Liver (tissue), 9 donors: ENCODE results near the gene TRPC4. TPM values are rescaled to one million over a fixed set of nuclear protein-coding genes. Genes with fewer than 3 reads are reported as not detected.

Experiments
- DNase-seq: peaks from one replicate; pipeline ENCODE4 v3.0.0-alpha.2; 2017; ENCODE audit warnings: low spot score
- H3K27ac ChIP-seq, 2 donors: one replicate each; pipeline ENCODE4 v1.7.0; 2013; ENCODE audit warnings: inconsistent platforms in 2 of 2, low read length in 2 of 2, control low read depth in 1 of 2, low read depth in 1 of 2, mild to moderate bottlenecking in 1 of 2
- H3K27me3 ChIP-seq, 4 donors: one replicate each; pipeline versions ENCODE4 v1.6.1 to v1.7.0; 2013; ENCODE audit warnings: low read length in 3 of 4, inconsistent platforms in 1 of 4, mild to moderate bottlenecking in 1 of 4, moderate library complexity in 1 of 4; ENCODE audit not compliant: control insufficient read depth in 4 of 4, insufficient read depth in 4 of 4
- H3K36me3 ChIP-seq, 4 donors: one replicate each; pipeline versions ENCODE4 v1.6.1 to v1.7.0; 2013; ENCODE audit warnings: low read length in 3 of 4, mild to moderate bottlenecking in 3 of 4, low read depth in 1 of 4, moderate library complexity in 1 of 4; ENCODE audit not compliant: control insufficient read depth in 4 of 4, insufficient read depth in 3 of 4
- H3K4me1 ChIP-seq, 4 donors: one replicate each; pipeline versions ENCODE4 v1.6.1 to v1.7.0; 2013; ENCODE audit warnings: low read length in 3 of 4, mild to moderate bottlenecking in 3 of 4, moderate library complexity in 1 of 4; ENCODE audit not compliant: control insufficient read depth in 4 of 4, insufficient read depth in 4 of 4
- H3K4me3 ChIP-seq, 3 donors: one replicate each; pipeline versions ENCODE4 v1.6.1 to v1.7.0; 2013; ENCODE audit warnings: low read length in 3 of 3, control low read depth in 1 of 3, low read depth in 1 of 3, mild to moderate bottlenecking in 1 of 3
- H3K9ac ChIP-seq, 2 donors: one replicate each; pipeline ENCODE4 v1.7.0; 2013; ENCODE audit warnings: low read length in 2 of 2, mild to moderate bottlenecking in 2 of 2, moderate library complexity in 2 of 2, control low read depth in 1 of 2, low read depth in 1 of 2
- H3K9me3 ChIP-seq, 4 donors: one replicate each; pipeline versions ENCODE4 v1.6.1 to v1.7.0; 2013; ENCODE audit warnings: low read length in 3 of 4; ENCODE audit not compliant: control insufficient read depth in 4 of 4
- EGR1 ChIP-seq, 2 donors: IDR thresholded peaks; 2 replicates each; pipeline ENCODE4 v1.6.1; 2016 to 2018; ENCODE audit warnings: antibody characterized with exemption in 2 of 2, low read depth in 2 of 2
- FOXA1 ChIP-seq: IDR thresholded peaks from 2 replicates; pipeline ENCODE4 v1.6.1; 2016; ENCODE audit warnings: antibody characterized with exemption
- FOXA2 ChIP-seq: IDR thresholded peaks from 2 replicates; pipeline ENCODE4 v1.6.1; 2016; ENCODE audit warnings: antibody characterized with exemption
- GABPA ChIP-seq, 2 donors: IDR thresholded peaks in 1 of 2; conservative IDR thresholded peaks in 1 of 2; 2 replicates each; pipeline ENCODE4 v1.6.1; 2016; ENCODE audit warnings: antibody characterized with exemption in 2 of 2, mild to moderate bottlenecking in 1 of 2, moderate library complexity in 1 of 2
- HNF4A ChIP-seq, 2 donors: conservative IDR thresholded peaks; 2 replicates each; pipeline ENCODE4 v1.6.1; 2016; ENCODE audit warnings: antibody characterized with exemption in 2 of 2, mild to moderate bottlenecking in 2 of 2
- HNF4G ChIP-seq: IDR thresholded peaks from 2 replicates; pipeline ENCODE4 v1.6.1; 2016; ENCODE audit warnings: antibody characterized with exemption
- JUND ChIP-seq, 2 donors: IDR thresholded peaks; 2 replicates each; pipeline ENCODE4 v1.6.1; 2016; ENCODE audit warnings: antibody characterized with exemption in 2 of 2
- RAD21 ChIP-seq, 2 donors: IDR thresholded peaks; 2 replicates each; pipeline ENCODE4 v1.6.1; 2016; ENCODE audit warnings: antibody characterized with exemption in 2 of 2, mild to moderate bottlenecking in 2 of 2
- REST ChIP-seq: IDR thresholded peaks from 2 replicates; pipeline ENCODE4 v1.6.1; 2016; ENCODE audit warnings: antibody characterized with exemption, mild to moderate bottlenecking
- RXRA ChIP-seq, 2 donors: IDR thresholded peaks; 2 replicates each; pipeline ENCODE4 v1.6.1; 2017 to 2018; ENCODE audit warnings: antibody characterized with exemption in 2 of 2, mild to moderate bottlenecking in 1 of 2
- SP1 ChIP-seq: IDR thresholded peaks from 2 replicates; pipeline ENCODE4 v1.6.1; 2018; ENCODE audit warnings: antibody characterized with exemption, mild to moderate bottlenecking
- TAF1 ChIP-seq: conservative IDR thresholded peaks from 2 replicates; pipeline ENCODE4 v1.6.1; 2016; ENCODE audit warnings: antibody characterized with exemption, mild to moderate bottlenecking
- YY1 ChIP-seq: IDR thresholded peaks from 2 replicates; pipeline ENCODE4 v1.6.1; 2016; ENCODE audit warnings: antibody characterized with exemption, mild to moderate bottlenecking
- WGBS: extraction: QIAGEN DNeasy Blood & Tissue Kit; methylation state at CpG from one replicate; pipeline ENCODE4 v1.1.7; 2013; 5-methylcytosine and 5-hydroxymethylcytosine counted together
- polyA plus RNA-seq, 2 donors: library from polyadenylated mRNA; stranded (reverse) in 1 of 2; unstranded in 1 of 2; fragments of 200-250 nt in 1 of 2; fragments of >200 nt in 1 of 2; fragmentation: Nextera tagmentation in 1 of 2; extraction: Ambion mirVana in 1 of 2; gene quantifications; one replicate each; pipeline versions ENCODE4 v1.2.1 to v1.2.3, GENCODE V29; 2013 to 2015
- total RNA-seq, 2 donors: library from RNA; depleted of rRNA; stranded (reverse); fragments of >200 nt; gene quantifications; one replicate each; pipeline ENCODE4 v1.2.3, GENCODE V29; 2014
- TF ChIP-seq, protein P1 (sequence below): IDR thresholded peaks from 2 replicates; pipeline ENCODE4 v1.6.1; 2016; ENCODE audit warnings: antibody characterized with exemption
- TF ChIP-seq, protein P2 (sequence below): IDR thresholded peaks from 2 replicates; pipeline ENCODE4 v1.6.1; 2016; ENCODE audit warnings: antibody characterized with exemption
- TF ChIP-seq, protein P3 (sequence below): fragments of 150-350 bp; IDR thresholded peaks from 2 replicates; pipeline ENCODE4 v1.5.1; 2017; ENCODE audit warnings: improper control_type of control experiment, low read depth, low read length; ENCODE audit not compliant: missing input control
- TF ChIP-seq, protein P4 (sequence below): IDR thresholded peaks from 2 replicates; pipeline ENCODE4 v1.6.1; 2016; ENCODE audit warnings: antibody characterized with exemption
- donor health status: healthy.
- donor health status: healthy.
- donor health status: healthy.
- donor health status: healthy.
- donor health status: healthy.

Gene TRPC4
- total and polyA plus RNA-seq, 4 donors, result 0.04 to 0.17 (median 0.05) TPM; not detected in 1

GRCh38 chr13:37878496-37878895, 8.9 kb upstream of the TRPC4 start:
- WGBS, result 79% methylated on average over 1 of the region's 1 CpG
- Histone ChIP-seq H3K4me1 (no peaks in the 10 kb centered on the region), H3K9me3 (no peaks in the 10 kb centered on the region), H3K27me3 (peaks cover 0 to 6% (median 0%) of the 10 kb centered on the region in 4 donors), H3K27ac (no peak overlapping the region), H3K36me3 (no peaks in the 10 kb centered on the region), H3K4me3 (no peak overlapping the region), H3K9ac (no peak overlapping the region)
- no peak for TF ChIP-seq TAF1
- TF ChIP-seq EGR1 (IDR thresholded peaks at IDR 0.05; ENCODE audit: low read depth in 2 of 2), result no peak
- no peak for TF ChIP-seq HNF4A (conservative IDR thresholded peaks at IDR 0.05)
- no peak for TF ChIP-seq SP1
- TF ChIP-seq HNF4G, result no peak
- TF ChIP-seq, protein P1, sequence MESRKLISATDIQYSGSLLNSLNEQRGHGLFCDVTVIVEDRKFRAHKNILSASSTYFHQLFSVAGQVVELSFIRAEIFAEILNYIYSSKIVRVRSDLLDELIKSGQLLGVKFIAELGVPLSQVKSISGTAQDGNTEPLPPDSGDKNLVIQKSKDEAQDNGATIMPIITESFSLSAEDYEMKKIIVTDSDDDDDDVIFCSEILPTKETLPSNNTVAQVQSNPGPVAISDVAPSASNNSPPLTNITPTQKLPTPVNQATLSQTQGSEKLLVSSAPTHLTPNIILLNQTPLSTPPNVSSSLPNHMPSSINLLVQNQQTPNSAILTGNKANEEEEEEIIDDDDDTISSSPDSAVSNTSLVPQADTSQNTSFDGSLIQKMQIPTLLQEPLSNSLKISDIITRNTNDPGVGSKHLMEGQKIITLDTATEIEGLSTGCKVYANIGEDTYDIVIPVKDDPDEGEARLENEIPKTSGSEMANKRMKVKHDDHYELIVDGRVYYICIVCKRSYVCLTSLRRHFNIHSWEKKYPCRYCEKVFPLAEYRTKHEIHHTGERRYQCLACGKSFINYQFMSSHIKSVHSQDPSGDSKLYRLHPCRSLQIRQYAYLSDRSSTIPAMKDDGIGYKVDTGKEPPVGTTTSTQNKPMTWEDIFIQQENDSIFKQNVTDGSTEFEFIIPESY, result no peak
- TF ChIP-seq FOXA2, result no peak
- TF ChIP-seq, protein P2, sequence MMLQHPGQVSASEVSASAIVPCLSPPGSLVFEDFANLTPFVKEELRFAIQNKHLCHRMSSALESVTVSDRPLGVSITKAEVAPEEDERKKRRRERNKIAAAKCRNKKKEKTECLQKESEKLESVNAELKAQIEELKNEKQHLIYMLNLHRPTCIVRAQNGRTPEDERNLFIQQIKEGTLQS, result no peak
- TF ChIP-seq RAD21 (IDR thresholded peaks at IDR 0.05), result no peak
- no peak for TF ChIP-seq REST
- TF ChIP-seq, protein P3, sequence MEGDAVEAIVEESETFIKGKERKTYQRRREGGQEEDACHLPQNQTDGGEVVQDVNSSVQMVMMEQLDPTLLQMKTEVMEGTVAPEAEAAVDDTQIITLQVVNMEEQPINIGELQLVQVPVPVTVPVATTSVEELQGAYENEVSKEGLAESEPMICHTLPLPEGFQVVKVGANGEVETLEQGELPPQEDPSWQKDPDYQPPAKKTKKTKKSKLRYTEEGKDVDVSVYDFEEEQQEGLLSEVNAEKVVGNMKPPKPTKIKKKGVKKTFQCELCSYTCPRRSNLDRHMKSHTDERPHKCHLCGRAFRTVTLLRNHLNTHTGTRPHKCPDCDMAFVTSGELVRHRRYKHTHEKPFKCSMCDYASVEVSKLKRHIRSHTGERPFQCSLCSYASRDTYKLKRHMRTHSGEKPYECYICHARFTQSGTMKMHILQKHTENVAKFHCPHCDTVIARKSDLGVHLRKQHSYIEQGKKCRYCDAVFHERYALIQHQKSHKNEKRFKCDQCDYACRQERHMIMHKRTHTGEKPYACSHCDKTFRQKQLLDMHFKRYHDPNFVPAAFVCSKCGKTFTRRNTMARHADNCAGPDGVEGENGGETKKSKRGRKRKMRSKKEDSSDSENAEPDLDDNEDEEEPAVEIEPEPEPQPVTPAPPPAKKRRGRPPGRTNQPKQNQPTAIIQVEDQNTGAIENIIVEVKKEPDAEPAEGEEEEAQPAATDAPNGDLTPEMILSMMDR, result no peak
- TF ChIP-seq RXRA (IDR thresholded peaks at IDR 0.05), result no peak
- TF ChIP-seq FOXA1, result no peak
- TF ChIP-seq YY1, result no peak
- TF ChIP-seq GABPA (IDR thresholded peaks at IDR 0.05 in 1 of 2, conservative IDR thresholded peaks at IDR 0.05 in 1 of 2), result no peak
- no peak for DNase-seq

DNA sequence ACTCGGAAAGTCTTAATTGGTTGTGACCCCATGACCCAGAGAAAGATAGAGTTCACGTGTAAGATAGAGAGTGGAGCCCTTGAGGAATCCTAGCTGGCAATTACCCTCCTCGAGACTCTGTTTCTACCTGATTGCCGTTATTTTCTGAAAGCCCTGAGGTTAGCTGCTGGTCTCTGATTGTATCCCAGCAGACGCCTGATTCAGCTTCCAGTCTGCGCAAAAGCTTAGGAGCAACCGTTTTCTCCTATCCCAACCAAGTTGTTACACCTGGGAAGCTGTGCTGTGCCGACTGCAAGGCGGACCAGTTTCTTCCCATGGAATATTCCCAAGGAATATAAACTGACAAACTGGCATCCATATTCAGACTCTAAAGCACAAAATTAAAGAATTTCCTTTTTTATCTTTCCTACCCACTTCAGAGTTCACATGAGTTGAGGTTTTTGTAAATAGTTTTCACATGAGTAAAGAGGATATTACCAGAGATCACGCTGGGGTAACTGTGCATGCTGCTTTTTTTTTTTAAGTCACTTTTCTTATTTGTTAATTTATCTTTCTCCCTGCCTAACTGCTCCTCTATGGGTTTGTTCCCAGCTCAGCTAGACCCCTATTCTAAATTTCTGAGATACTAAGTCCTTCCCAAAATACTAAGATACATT, 1.5 kb upstream of the TRPC4 start:
- no peak overlapping the region for H3K27ac ChIP-seq
- H3K27me3 ChIP-seq, result peaks cover 0 to 8% (median 1%) of the 10 kb centered on the region in 4 donors
- no peak overlapping the region for H3K4me3 ChIP-seq
- WGBS, result 39% methylated on average over 10 of the region's 10 CpGs
- DNase-seq, result no peak
- no peaks in the 10 kb centered on the region for H3K9me3 ChIP-seq
- peaks cover 8 to 16% (median 11%) of the 10 kb centered on the region in 4 donors for H3K4me1 ChIP-seq
- no peaks in the 10 kb centered on the region for H3K36me3 ChIP-seq
- no peak overlapping the region for H3K9ac ChIP-seq
- TF ChIP-seq GABPA (IDR thresholded peaks at IDR 0.05 in 1 of 2, conservative IDR thresholded peaks at IDR 0.05 in 1 of 2) (no peak), YY1 (no peak), REST (no peak), FOXA2 (no peak), JUND (IDR thresholded peaks at IDR 0.05) (no peak), RAD21 (IDR thresholded peaks at IDR 0.05) (no peak), EGR1 (IDR thresholded peaks at IDR 0.05; ENCODE audit: low read depth in 2 of 2) (no peak), SP1 (no peak)
- TF ChIP-seq, protein P4, sequence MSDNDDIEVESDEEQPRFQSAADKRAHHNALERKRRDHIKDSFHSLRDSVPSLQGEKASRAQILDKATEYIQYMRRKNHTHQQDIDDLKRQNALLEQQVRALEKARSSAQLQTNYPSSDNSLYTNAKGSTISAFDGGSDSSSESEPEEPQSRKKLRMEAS, result no peak
- TF ChIP-seq, protein P3, result no peak
